GM19467 (cell line): ENCODE data around the gene TLE1.
"Not testable (repeated sequence)": the region's sequence is repeated elsewhere in the genome, so short reads cannot be mapped to it uniquely, and the experiment has no call there.

Experiments used
- ATAC-seq: cut with Tn5 transposase; IDR thresholded peaks from one replicate; pipeline ENCODE4 v1.9.1; 2021; ENCODE audit warnings: mild to moderate bottlenecking, moderate library complexity; ENCODE audit not compliant: unreplicated experiment

TLE1 gene

GRCh38 chr9:81623778-81624177 is 65.6 kb downstream of the TLE1 start:
- no peak for ATAC-seq

- ATAC-seq: no peak
These were observed 66.7 kb downstream of the TLE1 start for GRCh38 chr9:81622471-81623255.

GRCh38 chr9:81621785-81622259 is 67.5 kb downstream of the TLE1 start:
- no peak for ATAC-seq

DNA sequence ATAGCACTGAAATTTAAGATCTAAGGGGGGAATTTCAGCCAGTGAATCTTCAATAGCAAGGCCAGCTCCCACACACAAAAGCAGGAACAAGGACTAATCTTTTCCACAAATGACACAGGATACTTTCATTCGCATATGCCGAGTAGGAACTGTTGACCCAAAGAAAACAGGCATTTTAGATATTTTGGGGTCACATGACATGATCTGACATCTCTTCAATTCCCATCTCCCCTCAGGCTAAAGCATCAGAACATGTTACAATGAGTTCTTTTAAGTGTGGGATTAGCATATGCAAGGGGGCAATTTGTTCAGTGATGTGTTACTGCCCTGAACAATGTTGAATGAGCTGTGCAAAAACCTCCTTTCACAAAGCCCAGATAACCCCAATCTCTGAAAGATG is 68.2 kb downstream of the TLE1 start:
- ATAC-seq: no peak

- ATAC-seq: no peak
These were observed 69.4 kb downstream of the TLE1 start for GRCh38 chr9:81620002-81620390.

DNA sequence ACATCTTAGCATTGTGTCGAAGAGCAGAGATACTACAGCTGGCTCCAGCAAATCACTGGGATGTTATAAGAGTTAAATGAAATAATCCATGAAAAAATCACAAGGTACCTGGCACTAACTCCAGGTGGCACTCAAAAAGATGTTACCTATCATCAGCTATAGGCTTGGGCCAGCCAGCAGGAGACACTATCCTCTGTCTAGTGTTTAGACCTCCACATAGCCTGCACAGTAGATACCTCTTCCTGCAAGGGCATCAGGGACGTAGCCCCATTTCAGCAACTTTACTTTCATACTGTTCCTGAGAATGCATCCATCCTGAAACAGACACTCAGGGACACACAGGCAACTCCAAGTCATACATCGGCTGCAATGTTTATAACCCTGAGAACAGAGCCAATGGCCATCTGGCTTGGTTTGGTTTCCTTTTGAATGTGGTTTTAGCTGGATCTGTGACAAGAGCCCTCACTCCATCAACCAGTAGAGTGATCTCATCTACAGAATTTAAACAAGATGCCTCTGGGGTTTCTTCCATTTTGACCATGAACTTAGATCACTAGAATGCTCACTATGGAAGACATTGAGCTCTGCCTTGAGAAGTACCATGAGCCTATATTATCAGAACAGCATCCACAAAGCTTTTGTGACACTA is 69.9 kb downstream of the TLE1 start:
- no peak for ATAC-seq

DNA sequence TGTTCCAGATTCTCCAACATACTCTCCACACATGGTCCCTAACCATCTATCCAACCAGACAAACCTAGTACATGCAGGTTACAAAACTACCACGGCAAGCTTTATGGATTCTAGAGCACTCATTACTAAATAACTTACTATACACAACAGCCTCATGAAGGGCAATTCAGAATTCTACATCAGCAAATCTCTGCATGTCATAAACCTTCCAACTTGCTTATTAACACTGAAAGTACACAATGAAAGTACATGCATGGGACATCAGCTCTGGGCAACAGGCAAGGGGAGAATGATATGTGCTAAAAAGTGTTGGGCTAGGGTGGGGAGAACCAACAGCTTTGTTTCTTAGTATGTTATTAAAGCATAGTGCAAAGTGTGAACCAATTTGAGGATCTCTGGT is 70.4 kb downstream of the TLE1 start:
- no peak for ATAC-seq

DNA sequence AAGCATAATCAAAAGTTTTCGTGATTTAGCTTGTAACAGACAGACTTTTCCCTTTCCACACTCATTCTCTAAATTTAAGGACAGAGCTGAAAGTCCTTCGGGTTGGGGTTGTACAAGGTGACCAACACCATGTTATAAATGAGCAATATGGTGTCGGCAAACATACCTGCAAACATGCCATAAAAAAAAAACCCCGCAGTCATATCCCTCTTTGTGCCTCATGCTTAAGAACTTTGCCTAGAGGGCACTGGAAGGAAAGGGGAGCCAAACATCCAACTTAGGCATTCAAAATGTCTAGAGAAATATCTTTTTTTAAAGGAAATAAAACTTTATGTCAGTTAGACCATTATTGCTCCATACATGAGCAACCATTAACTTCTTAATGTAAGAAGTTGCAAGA is 73.2 kb downstream of the TLE1 start:
- ATAC-seq: no peak

DNA sequence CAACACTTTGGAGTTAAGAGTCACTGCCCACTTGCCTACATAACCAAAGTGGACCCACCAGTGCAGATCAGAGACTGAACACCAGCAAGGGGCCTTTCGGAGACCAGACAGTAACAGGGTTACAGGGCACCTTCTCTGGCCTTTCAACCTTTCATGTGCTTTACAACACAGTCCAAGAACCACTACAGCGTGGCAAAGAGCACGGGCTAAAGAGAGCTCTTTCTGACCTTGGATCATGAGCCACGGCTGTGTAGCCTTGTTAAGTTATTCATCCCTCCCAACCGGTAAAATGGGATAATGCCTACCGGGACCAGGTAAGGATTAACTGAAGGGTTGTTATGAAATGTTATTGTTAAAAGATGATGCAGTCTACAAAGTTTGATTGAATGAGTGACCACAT is 75.0 kb downstream of the TLE1 start:
- no peak for ATAC-seq

DNA sequence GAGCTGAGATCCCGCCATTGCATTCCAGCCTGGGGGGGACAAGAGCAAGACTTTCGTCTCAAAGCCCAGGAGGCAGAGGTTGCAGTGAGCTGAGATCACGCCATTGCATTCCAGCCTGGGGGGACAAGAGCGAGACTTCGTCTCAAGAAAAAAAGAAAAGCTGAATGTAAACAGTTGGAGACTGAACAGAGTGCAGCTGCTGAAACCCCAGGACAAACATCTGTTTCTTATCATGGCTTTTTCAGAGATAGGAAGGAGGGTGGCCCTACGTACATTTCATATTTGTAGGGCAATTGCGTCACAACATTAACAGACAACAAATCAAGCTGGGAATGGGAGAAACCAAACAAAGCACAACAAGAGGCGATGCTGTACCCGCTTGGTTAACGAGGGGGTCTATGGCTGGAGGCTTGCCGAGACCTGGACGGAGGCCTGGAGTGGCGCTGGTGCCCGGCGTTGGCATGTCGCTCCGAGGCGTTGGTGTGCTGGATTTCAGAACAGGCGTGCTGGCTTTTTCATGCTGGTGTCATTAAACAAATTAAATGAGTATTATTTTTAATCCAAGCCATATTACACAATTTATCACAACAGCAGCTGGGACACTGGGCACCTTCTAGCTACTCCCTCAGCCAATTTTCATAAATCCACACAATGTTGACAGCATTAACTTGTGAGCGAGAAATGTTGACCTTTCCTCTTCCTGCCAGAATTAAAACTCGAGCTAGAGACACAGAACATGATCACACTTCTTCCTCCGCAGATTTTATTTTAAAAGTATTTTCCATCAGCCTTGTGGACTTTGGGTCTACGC is 76.1 kb downstream of the TLE1 start:
- ATAC-seq: no peak

- no peak for ATAC-seq
These were observed 77.7 kb downstream of the TLE1 start for GRCh38 chr9:81611664-81612063.

DNA sequence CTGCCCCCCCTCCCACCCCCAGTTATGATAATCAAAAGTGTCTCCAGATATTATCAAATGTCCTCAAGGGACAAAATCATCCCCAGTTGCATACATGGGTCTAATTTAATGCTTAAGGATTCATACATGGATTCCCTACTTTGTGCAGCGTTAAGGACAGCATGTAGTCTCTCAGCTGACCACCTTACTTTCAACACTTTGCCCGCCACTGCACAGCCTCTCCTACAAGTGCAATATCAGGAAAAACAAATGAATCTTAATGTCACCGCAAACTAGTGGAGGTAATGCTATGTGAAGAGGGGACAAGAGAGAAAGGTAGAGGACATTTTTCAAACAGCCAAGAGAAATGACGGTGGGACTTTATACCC is 78.6 kb downstream of the TLE1 start:
- ATAC-seq: no peak

DNA sequence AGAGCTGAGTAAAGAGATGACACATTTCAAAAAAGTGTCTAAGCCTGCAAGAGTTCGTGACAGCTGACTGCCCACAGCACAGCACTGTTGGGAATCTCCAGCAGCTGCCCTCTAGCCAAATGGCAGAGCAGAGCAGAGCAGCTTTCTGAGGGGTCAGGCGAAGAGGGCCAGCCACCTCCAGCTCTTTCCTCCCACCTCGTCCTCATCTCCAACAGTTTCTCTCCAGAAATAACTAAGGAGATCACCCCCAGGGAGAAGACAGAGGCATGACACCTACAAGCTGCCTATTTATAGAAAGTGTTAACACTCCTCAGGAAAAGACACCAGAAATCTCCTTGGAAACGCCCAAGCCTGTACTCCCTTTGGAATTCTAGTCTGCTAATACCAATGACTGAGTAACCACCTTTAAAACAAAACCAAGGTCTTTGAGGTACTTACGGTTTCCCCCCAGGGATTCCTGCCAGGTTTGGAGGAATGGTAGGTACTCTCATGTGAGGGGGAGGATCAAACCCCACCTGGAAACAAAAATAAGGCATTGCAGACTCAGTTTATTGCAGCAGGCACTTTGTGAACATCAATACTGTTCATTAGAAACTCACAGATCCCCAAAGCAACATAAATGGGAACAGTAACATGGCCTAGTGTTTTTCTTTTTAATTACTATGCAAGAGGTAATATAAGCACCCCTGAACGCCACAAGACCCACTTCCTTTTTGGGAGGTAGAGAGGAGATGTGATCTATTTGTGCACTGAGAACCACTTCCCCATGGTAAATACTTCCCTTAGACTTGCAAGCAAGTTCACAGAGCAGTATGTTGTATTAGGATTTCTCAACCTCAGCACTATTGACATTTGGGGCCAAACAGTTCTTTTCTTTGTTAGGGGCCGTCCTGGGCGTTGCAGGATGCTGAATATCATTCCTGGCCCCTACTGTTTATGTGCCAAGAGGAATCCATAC is 79.3 kb downstream of the TLE1 start:
- ATAC-seq: no peak

- no peak for ATAC-seq
These were observed 81.1 kb downstream of the TLE1 start for GRCh38 chr9:81608289-81608657.

- no peak for ATAC-seq
These were observed 81.6 kb downstream of the TLE1 start for GRCh38 chr9:81607593-81608288.

DNA sequence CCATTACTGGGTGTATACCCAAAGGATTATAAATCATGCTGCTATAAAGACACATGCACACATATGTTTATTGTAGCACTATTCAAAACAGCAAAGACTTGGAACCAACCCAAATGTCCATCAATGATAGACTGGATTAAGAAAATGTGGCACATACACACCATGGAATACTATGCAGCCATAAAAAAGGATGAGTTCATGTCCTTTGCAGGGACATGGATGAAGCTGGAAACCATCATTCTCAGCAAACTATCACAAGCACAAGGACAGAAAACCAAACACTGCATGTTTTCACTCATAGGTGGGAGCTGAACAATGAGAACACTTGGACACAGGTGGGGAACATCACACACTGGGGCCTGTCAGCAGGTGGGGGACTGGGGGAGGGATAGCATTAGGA is 83.1 kb downstream of the TLE1 start:
- not testable (repeated sequence) for ATAC-seq

GRCh38 chr9:81605170-81605670 is 84.1 kb downstream of the TLE1 start:
- ATAC-seq: no peak

DNA sequence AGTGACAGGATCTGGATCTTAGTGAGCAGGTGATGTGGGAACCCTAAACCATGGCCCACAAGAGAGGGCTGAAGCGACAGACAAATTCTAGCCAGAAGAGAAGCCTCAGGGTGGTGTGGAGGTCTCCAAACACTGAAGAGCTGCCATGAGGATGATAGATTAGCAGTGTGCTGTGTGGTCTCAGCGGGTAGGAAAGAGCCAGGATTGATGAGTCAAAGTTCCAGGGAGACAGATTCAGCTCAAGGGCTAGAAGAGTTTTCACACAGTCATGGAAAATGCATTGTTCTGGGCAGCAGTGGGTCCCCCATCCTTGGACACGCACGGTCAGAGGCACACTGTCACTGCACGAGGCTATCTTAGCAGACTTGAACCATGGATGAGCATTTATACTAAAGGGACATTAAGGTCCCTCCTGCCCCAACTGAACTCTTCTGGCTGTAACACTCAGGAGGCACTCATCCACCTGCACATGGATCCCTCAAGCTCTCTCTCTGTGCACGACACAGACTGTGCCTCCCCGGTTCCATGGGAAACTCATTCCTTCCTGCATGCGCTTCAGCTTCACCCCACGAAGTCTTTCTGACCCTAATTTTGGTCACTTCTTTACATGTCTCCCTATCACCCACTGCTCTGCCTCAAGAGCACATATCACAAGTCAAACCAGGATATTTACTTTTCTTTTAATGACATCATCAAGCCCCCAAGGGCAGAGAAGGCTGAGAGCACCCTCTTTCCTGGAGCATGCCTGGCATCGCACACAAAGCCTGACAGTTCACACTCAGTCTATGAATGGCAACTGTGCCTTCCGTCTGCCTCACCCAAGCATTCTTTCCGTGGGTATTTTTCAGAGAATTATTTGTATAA is 84.8 kb downstream of the TLE1 start:
- ATAC-seq: no peak
